ENCODE data around the gene CDKN2B.

Gene CDKN2B

GRCh38 chr9:22043928-22044327 is 34.8 kb upstream of the CDKN2B start:
- TF ChIP-seq, protein P1, sequence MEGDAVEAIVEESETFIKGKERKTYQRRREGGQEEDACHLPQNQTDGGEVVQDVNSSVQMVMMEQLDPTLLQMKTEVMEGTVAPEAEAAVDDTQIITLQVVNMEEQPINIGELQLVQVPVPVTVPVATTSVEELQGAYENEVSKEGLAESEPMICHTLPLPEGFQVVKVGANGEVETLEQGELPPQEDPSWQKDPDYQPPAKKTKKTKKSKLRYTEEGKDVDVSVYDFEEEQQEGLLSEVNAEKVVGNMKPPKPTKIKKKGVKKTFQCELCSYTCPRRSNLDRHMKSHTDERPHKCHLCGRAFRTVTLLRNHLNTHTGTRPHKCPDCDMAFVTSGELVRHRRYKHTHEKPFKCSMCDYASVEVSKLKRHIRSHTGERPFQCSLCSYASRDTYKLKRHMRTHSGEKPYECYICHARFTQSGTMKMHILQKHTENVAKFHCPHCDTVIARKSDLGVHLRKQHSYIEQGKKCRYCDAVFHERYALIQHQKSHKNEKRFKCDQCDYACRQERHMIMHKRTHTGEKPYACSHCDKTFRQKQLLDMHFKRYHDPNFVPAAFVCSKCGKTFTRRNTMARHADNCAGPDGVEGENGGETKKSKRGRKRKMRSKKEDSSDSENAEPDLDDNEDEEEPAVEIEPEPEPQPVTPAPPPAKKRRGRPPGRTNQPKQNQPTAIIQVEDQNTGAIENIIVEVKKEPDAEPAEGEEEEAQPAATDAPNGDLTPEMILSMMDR (IDR thresholded peaks at IDR 0.05; ENCODE audit: low read depth, low read length), result no peak
- no peak for DNase-seq (ENCODE audit: extremely low read depth, low read depth)

GRCh38 chr9:22041775-22042174 is 32.7 kb upstream of the CDKN2B start:
- DNase-seq (ENCODE audit: extremely low read depth, low read depth), result no peak
- TF ChIP-seq, protein P1 (IDR thresholded peaks at IDR 0.05; ENCODE audit: low read depth, low read length), result no peak

GRCh38 chr9:22041344-22041743 is 32.2 kb upstream of the CDKN2B start:
- no peak for DNase-seq (ENCODE audit: extremely low read depth, low read depth)
- TF ChIP-seq, protein P1 (IDR thresholded peaks at IDR 0.05; ENCODE audit: low read depth, low read length), result no peak

GRCh38 chr9:22040760-22041159 is 31.7 kb upstream of the CDKN2B start:
- TF ChIP-seq, protein P1 (IDR thresholded peaks at IDR 0.05; ENCODE audit: low read depth, low read length), result no peak
- peak; percentile 40 for DNase-seq (ENCODE audit: extremely low read depth, low read depth)

- TF ChIP-seq, protein P1 (IDR thresholded peaks at IDR 0.05; ENCODE audit: low read depth, low read length), result no peak
- no peak for DNase-seq (ENCODE audit: extremely low read depth, low read depth)
Observed at GRCh38 chr9:22039258-22039657, 30.2 kb upstream of the CDKN2B start.

DNA sequence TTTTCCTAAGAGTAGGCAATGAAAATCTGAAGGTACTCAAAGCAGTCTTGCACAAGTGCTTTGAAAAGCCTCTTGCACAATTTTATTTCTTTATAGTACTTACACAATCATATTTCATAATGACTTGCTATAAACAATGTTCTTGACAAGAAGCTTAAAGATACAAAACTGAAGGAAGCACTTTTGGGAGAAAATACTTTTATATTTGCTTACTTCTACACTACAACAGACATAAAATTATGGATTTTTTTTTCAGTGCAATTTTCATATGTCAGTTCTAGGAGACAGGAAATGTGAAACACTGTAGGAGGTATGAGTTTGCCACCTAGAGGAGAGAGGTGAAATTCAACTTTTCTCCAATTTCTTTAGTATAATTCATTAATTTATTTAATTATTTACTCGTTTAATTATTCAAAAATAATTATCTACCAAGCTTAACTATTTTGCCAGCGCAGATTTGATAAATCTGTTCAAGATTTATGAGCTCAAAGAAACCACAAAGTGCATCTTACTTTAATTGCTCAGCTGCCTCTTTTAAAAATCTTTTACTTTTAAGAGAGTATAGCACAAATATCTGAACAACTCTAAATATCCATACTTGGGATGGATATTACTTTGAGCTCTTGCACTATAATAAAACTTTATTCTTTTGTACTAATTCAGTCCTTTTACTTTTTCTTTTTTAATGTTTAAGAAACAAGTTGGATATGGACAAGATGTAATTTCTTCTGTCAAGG is 29.0 kb upstream of the CDKN2B start:
- no peak for DNase-seq (ENCODE audit: extremely low read depth, low read depth)
- TF ChIP-seq, protein P1 (IDR thresholded peaks at IDR 0.05; ENCODE audit: low read depth, low read length), result peak; percentile 46

DNA sequence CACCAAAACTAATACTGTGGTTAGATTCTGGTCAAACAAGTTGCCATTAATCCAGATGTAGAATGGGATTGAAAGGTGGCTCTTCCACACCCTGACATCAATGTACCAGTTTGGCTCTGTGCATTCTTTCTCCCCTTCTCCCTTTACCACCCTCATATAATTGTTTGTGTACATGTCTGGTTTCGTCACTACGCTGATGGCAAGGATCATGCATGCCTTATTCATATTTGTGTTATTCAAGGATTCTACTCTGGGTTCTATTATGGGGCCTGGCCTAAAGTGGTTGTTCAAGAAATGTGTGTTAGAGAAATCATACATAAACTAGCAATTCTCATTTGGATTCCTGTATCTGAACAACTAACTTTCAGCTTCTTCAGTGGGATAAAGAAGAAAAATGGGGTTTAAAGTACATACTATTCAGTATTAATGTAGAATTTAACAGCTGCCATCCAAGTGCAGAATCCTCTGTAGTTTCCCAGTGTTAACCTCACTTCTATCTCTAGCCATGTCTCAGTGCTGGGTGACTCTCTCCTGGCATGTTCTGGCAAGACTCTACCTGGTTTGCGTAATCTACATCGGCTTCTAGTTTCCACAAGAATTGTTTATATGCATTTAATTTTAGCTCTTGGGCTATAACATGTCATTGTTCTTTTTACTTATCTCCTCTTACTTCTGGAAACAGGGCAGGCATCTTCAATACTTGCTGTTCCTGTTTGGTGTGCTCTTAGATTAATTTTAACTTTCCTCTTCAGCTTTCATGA is 27.9 kb upstream of the CDKN2B start:
- TF ChIP-seq, protein P1 (IDR thresholded peaks at IDR 0.05; ENCODE audit: low read depth, low read length), result no peak
- DNase-seq (ENCODE audit: extremely low read depth, low read depth), result no peak

Data from AG09319 (cell line).